ENCODE results near the gene TPCN1.
A peak's percentile ranks its signal among the peaks of the same experiment; 100 is the strongest.

Gene TPCN1

DNA sequence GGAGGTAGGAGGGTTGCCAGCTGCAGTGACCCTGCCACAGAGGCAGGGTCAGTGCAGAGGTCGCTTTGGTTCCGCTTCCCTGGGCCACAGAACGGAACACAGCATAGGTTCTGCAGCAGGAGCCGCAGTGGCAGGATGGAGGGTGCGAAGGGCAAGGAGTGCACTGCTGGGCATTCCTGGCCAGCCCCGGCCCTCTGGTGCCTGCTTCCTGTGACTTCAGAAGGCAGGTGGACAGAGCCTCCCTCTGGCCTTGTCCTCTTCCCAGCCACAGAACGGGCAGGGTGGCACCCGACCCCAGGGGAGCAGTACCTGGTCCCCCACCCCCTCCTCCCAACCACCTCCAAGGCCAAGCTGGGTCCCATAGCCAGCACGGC is 75.9 kb downstream of the TPCN1 start:
- DNase-seq (ENCODE audit: low read depth, low spot score), result no peak
- no peaks in the 10 kb centered on the region for H3K9me3 ChIP-seq (ENCODE audit: control insufficient read depth, insufficient read depth, low read length)
- no peaks in the 10 kb centered on the region for H3K36me3 ChIP-seq (ENCODE audit: control insufficient read depth, insufficient read depth, low read length)
- peaks cover 4% of the 10 kb centered on the region; the same call in 1 of the 2 replicates for H3K4me1 ChIP-seq (ENCODE audit: control insufficient read depth, insufficient read depth, low read length)
- no peak overlapping the region for H3K27ac ChIP-seq (ENCODE audit: low read length)
- WGBS (ENCODE audit: insufficient coverage, insufficient read length), result no CpG with 5 or more reads among the region's 9 CpGs
- H3K27me3 ChIP-seq (ENCODE audit: control insufficient read depth, insufficient read depth, low read length), result no peaks in the 10 kb centered on the region
- H3K4me3 ChIP-seq (ENCODE audit: low read length), result no peak overlapping the region

DNA sequence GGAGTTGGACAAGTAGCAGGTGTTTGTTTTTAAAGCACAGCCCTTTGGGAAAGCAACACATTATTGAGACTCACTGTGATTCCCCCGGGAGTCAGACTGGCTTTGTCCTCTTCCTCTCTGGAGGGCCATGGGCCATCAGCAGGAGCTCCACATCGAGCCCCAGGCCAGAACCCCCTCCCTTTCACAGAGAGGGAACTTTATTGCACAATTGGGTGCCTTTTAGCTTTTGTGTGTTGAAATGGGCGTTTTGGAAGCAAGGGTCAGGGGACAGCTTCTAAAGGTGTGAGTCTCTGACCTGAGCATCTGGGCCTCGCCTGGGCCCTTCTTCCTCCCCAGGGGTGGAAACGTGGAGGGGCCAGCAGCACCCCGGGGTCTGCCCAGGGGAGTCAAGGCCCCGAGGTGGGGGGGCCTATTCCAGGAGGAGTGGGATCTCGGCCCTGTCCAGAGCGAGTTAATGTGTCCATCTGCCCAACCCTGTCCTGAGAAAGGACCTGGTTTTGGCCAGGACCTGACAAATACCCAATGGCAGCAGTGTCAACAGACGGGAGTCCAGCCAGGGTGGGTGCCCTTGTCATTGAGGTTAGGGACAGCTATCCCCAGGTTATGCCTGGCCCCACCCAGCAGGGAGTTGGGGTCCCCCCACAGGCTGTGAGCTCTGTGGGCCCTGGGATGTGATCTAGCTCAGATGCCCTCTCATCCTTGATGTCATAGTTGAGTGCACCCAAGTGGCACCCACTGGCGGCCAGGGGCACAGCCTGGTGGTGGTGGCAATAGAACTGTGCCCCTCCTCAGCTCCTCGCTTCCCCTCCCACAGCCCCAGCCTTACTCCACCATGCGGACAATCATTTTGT is 76.6 kb downstream of the TPCN1 start:
- H3K9me3 ChIP-seq (ENCODE audit: control insufficient read depth, insufficient read depth, low read length), result no peaks in the 10 kb centered on the region
- H3K27me3 ChIP-seq (ENCODE audit: control insufficient read depth, insufficient read depth, low read length), result no peaks in the 10 kb centered on the region
- DNase-seq (ENCODE audit: low read depth, low spot score), result no peak
- WGBS (ENCODE audit: insufficient coverage, insufficient read length), result no CpG with 5 or more reads among the region's 13 CpGs
- H3K4me3 ChIP-seq (ENCODE audit: low read length), result no peak overlapping the region
- no peak overlapping the region for H3K27ac ChIP-seq (ENCODE audit: low read length)
- no peaks in the 10 kb centered on the region for H3K36me3 ChIP-seq (ENCODE audit: control insufficient read depth, insufficient read depth, low read length)
- H3K4me1 ChIP-seq (ENCODE audit: control insufficient read depth, insufficient read depth, low read length), result peaks cover 4% of the 10 kb centered on the region; the same call in 1 of the 2 replicates

DNA sequence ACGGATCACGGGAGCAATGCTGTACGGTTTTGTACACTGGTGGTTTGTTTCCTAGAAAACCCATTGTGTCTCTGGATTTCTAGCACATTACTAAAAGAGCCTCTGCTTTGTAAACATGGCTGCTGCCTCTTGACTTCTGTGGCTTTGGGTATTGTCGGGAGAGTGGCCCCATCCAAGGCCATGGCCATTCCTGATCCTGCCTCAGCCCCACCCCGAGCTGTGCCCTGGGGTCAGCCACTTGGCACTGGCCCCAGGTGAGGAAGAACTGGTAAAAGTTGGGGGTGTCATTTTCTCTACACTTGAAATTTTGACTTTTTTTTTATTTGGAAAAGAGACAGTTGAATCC is 77.2 kb downstream of the TPCN1 start:
- Histone ChIP-seq H3K36me3 (ENCODE audit: control insufficient read depth, insufficient read depth, low read length) (no peaks in the 10 kb centered on the region), H3K9me3 (ENCODE audit: control insufficient read depth, insufficient read depth, low read length) (no peaks in the 10 kb centered on the region), H3K4me1 (ENCODE audit: control insufficient read depth, insufficient read depth, low read length) (peaks cover 4% of the 10 kb centered on the region; the same call in 1 of the 2 replicates), H3K4me3 (ENCODE audit: low read length) (no peak overlapping the region), H3K27me3 (ENCODE audit: control insufficient read depth, insufficient read depth, low read length) (no peaks in the 10 kb centered on the region), H3K27ac (ENCODE audit: low read length) (no peak overlapping the region)
- WGBS (ENCODE audit: insufficient coverage, insufficient read length), result no CpG with 5 or more reads among the region's 5 CpGs
- no peak for DNase-seq (ENCODE audit: low read depth, low spot score)

DNA sequence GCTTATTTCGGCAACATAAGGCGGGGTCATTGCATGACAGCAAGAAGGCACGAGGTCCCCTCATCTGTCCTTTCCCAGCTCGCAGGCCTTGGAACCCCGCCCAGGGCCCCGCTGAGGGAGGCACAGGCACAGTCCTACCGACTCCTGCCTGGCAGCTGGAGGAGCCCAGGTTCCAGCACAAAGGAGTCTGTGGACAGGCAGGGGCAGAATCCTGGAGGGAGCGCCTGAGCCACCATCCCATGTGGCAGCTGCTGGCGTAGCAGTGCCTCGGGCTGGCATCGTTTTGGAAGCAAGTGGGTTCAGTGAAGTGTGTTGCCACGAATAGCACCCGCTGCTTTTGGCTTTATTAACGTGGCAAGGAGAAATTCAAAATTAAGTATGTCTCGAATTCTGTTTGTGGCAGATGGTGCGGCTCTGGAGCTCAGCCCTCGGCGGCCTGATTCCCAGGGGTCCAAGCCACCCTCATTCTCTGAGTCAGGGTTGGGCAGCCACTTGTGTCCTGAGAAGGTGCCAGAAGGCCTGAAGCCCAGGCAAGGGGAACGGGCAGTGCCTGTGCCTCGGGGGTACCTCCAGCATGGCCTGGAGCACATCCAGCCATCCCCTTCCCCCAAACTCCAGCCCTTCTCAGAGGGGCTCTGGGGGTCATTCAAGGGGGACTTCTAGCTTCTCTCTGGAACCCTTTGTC is 77.7 kb downstream of the TPCN1 start:
- H3K27ac ChIP-seq (ENCODE audit: low read length), result no peak overlapping the region
- no peak overlapping the region for H3K4me3 ChIP-seq (ENCODE audit: low read length)
- no peak for DNase-seq (ENCODE audit: low read depth, low spot score)
- no peaks in the 10 kb centered on the region for H3K9me3 ChIP-seq (ENCODE audit: control insufficient read depth, insufficient read depth, low read length)
- H3K27me3 ChIP-seq (ENCODE audit: control insufficient read depth, insufficient read depth, low read length), result no peaks in the 10 kb centered on the region
- no peaks in the 10 kb centered on the region for H3K36me3 ChIP-seq (ENCODE audit: control insufficient read depth, insufficient read depth, low read length)
- WGBS (ENCODE audit: insufficient coverage, insufficient read length), result no CpG with 5 or more reads among the region's 20 CpGs
- H3K4me1 ChIP-seq (ENCODE audit: control insufficient read depth, insufficient read depth, low read length), result peaks cover 4% of the 10 kb centered on the region; the same call in 1 of the 2 replicates

DNA sequence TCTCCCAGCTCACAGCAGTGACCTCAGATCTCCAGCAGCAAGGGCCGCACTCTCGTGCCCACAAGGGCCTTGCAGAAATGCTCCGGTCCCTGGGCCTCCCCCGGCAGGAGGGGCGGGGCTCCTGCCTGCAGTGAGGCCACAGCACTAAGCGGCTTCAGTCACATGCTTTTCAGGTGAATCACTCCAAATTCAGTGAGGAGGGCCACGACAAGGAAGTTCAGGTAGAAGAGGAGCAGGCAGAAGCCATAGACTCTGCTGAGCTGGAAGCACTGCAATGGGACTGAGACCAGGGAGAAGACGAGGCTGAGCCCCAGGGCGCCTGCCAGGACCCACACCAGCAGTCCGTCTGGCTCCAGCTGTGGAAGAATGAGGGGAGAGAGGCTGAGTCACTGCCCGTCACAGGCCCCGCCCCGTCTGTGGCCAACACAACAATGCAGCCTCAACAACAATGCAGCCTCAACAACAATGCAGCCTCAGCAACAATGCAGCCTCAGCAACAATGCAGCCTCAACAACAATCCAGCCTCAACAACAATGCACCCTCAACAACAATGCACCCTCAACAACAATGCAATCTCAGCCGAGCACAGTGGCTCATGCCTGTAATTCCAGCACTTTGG is 78.5 kb downstream of the TPCN1 start:
- Histone ChIP-seq H3K27ac (ENCODE audit: low read length) (no peak overlapping the region), H3K36me3 (ENCODE audit: control insufficient read depth, insufficient read depth, low read length) (no peaks in the 10 kb centered on the region), H3K4me1 (ENCODE audit: control insufficient read depth, insufficient read depth, low read length) (peaks cover 4% of the 10 kb centered on the region; the same call in 1 of the 2 replicates), H3K9me3 (ENCODE audit: control insufficient read depth, insufficient read depth, low read length) (no peaks in the 10 kb centered on the region), H3K4me3 (ENCODE audit: low read length) (no peak overlapping the region), H3K27me3 (ENCODE audit: control insufficient read depth, insufficient read depth, low read length) (no peaks in the 10 kb centered on the region)
- no CpG with 5 or more reads among the region's 14 CpGs for WGBS (ENCODE audit: insufficient coverage, insufficient read length)
- DNase-seq (ENCODE audit: low read depth, low spot score), result peak; percentile 25

DNA sequence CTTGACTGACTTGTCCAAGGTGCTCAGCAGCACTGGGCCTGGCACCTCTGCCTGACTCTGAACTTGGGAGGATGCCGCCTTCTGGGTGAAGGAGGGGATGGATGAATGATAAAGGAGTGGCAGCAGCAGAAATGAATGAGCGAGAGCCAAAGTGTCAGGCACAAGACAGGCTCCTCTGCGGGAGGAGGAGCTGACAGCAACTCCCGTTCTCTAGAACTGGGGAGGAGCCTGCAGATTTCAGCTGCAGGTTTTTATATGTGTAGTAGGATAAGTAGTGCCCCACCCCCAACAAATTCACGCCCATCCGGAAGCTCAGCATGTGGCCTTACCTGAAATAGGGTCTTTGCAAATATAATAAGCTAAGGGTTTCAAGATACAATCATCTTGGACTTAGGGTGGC is 80.5 kb downstream of the TPCN1 start:
- Histone ChIP-seq H3K27ac (ENCODE audit: low read length) (no peak overlapping the region), H3K27me3 (ENCODE audit: control insufficient read depth, insufficient read depth, low read length) (no peaks in the 10 kb centered on the region), H3K4me3 (ENCODE audit: low read length) (no peak overlapping the region), H3K36me3 (ENCODE audit: control insufficient read depth, insufficient read depth, low read length) (no peaks in the 10 kb centered on the region), H3K9me3 (ENCODE audit: control insufficient read depth, insufficient read depth, low read length) (no peaks in the 10 kb centered on the region), H3K4me1 (ENCODE audit: control insufficient read depth, insufficient read depth, low read length) (peaks cover 5% of the 10 kb centered on the region)
- DNase-seq (ENCODE audit: low read depth, low spot score), result no peak
- no CpG with 5 or more reads among the region's 6 CpGs for WGBS (ENCODE audit: insufficient coverage, insufficient read length)

DNA sequence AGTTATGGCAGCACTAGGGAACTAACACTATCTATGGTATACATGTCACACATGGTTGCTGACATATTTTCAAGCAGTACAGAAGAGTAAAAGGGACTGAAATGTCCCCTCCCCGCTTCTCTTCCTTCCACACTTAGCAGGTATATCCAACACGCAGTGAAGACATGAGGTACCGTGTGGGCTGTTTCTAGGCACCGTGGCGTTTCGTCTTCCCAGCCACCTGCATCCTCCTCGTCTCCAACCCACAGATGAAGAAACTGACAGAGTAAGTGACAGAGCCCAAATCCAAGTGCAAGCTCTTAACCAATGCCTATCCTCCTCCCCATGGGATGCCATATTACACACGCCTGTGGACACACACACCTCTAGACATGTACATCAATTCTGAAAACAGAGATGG is 81.2 kb downstream of the TPCN1 start:
- no peak overlapping the region for H3K27ac ChIP-seq (ENCODE audit: low read length)
- peaks cover 5% of the 10 kb centered on the region for H3K4me1 ChIP-seq (ENCODE audit: control insufficient read depth, insufficient read depth, low read length)
- no peak overlapping the region for H3K4me3 ChIP-seq (ENCODE audit: low read length)
- no peaks in the 10 kb centered on the region for H3K9me3 ChIP-seq (ENCODE audit: control insufficient read depth, insufficient read depth, low read length)
- no peak for DNase-seq (ENCODE audit: low read depth, low spot score)
- H3K36me3 ChIP-seq (ENCODE audit: control insufficient read depth, insufficient read depth, low read length), result no peaks in the 10 kb centered on the region
- no peaks in the 10 kb centered on the region for H3K27me3 ChIP-seq (ENCODE audit: control insufficient read depth, insufficient read depth, low read length)
- no CpG with 5 or more reads among the region's 8 CpGs for WGBS (ENCODE audit: insufficient coverage, insufficient read length)

DNA sequence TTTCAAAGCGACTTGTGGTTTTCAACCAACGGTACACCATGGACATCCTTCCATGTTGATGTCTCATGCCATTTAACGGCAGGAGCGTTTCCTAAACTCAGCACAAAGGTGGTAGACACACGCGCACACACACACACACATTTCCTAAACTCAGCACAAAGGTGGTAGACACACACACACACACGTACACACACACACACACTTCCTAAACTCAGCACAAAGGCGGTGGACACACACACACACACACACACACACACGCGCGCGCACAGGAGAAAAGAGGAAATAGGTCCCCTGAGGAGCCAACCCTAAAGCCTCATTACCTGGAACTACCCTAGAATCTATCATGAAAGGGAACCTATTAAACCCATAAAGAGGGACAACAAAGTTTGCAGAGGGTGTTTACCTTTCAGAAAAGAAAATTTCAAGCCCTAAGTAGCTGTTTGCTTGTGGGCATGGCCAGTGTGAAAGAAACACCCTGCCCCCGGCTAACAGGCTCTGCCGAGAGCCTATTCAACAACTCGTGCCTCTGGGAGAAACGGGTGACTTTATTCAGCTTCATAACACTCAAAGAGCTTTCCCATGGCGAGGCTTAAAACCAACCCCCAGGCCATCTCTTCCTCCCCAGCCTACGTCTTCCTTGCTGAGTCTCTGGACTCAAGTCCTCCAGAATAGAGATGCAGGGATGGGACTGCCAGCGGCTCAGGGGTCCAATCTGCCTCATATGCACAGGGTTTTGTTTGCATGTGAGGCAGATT is 81.8 kb downstream of the TPCN1 start:
- Histone ChIP-seq H3K4me1 (ENCODE audit: control insufficient read depth, insufficient read depth, low read length) (peaks cover 5% of the 10 kb centered on the region), H3K4me3 (ENCODE audit: low read length) (no peak overlapping the region), H3K27ac (ENCODE audit: low read length) (no peak overlapping the region), H3K27me3 (ENCODE audit: control insufficient read depth, insufficient read depth, low read length) (no peaks in the 10 kb centered on the region), H3K9me3 (ENCODE audit: control insufficient read depth, insufficient read depth, low read length) (no peaks in the 10 kb centered on the region), H3K36me3 (ENCODE audit: control insufficient read depth, insufficient read depth, low read length) (no peaks in the 10 kb centered on the region)
- DNase-seq (ENCODE audit: low read depth, low spot score), result no peak
- WGBS (ENCODE audit: insufficient coverage, insufficient read length), result no CpG with 5 or more reads among the region's 19 CpGs

DNA sequence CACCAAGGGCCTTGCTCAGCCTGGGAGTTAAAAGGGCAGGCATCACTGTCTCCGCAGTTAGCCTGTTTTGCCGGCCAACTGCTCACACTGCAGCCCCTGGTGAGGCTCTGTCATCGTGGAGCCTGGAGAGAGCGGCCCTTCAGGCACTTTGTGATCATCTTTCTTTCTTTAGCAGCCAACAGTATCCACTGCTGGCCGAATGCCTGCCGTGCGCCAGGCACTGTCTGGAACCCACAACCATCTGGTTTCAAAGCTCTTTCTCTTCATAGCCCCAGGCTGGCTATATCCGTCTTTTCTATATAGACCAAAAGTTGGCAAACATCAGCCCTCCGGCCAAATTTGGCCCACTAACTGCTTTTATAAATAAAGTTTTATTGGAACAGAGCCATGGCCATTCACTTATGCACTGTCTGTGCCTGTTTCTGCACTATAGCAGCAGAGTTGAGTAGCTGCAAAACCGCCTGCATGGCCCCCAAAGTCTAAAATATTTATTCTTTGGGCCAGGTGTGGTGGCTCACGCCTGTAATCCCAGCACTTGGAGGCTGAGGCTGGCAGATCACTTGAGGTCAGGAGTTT is 84.1 kb downstream of the TPCN1 start:
- H3K27me3 ChIP-seq (ENCODE audit: control insufficient read depth, insufficient read depth, low read length), result no peaks in the 10 kb centered on the region
- no peak for DNase-seq (ENCODE audit: low read depth, low spot score)
- H3K9me3 ChIP-seq (ENCODE audit: control insufficient read depth, insufficient read depth, low read length), result no peaks in the 10 kb centered on the region
- H3K4me1 ChIP-seq (ENCODE audit: control insufficient read depth, insufficient read depth, low read length), result peaks cover 1% of the 10 kb centered on the region; the same call in 1 of the 2 replicates
- H3K27ac ChIP-seq (ENCODE audit: low read length), result no peak overlapping the region
- H3K36me3 ChIP-seq (ENCODE audit: control insufficient read depth, insufficient read depth, low read length), result no peaks in the 10 kb centered on the region
- no peak overlapping the region for H3K4me3 ChIP-seq (ENCODE audit: low read length)
- WGBS (ENCODE audit: insufficient coverage, insufficient read length), result no CpG with 5 or more reads among the region's 11 CpGs

DNA sequence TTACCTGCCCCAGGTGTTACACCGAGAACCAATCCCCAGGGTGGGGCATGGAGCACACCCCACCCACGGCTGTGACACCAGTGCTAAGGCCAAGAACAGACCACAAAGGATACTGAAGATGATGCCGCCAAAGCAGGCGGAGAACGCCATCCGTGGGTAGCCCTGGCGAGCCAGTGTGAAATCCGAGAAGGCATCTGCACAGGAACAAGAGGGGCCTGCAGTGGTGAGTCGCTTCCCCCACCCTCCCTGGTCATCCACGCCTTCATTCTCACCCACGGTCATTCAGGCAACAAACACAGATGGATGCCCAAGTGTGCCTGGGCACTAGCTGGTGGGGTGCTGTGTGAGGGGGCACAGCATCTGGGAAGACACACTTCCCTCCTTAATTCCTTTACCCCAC is 85.1 kb downstream of the TPCN1 start:
- no peak overlapping the region for H3K4me3 ChIP-seq (ENCODE audit: low read length)
- H3K36me3 ChIP-seq (ENCODE audit: control insufficient read depth, insufficient read depth, low read length), result no peaks in the 10 kb centered on the region
- no peaks in the 10 kb centered on the region for H3K9me3 ChIP-seq (ENCODE audit: control insufficient read depth, insufficient read depth, low read length)
- no peaks in the 10 kb centered on the region for H3K27me3 ChIP-seq (ENCODE audit: control insufficient read depth, insufficient read depth, low read length)
- WGBS (ENCODE audit: insufficient coverage, insufficient read length), result no CpG with 5 or more reads among the region's 11 CpGs
- no peak for DNase-seq (ENCODE audit: low read depth, low spot score)
- no peak overlapping the region for H3K27ac ChIP-seq (ENCODE audit: low read length)
- peaks cover 1% of the 10 kb centered on the region; the same call in 1 of the 2 replicates for H3K4me1 ChIP-seq (ENCODE audit: control insufficient read depth, insufficient read depth, low read length)

Measured in iPS DF 6.9 (cell line).